SK-MEL-5 (cell line): Measurements from ENCODE around the gene CNBP. TPM values are rescaled to one million over a fixed set of nuclear protein-coding genes. Genes with fewer than 3 reads are reported as not detected.

Experiments
- DNase-seq: peaks from one replicate; pipeline ENCODE4 v3.0.0-alpha.2; 2016; ENCODE audit warnings: low read depth, low spot score
- in situ Hi-C: cut with HindIII; loops from 2 replicates; pipeline ENCODE4 v1.10.0; 2016; ENCODE audit warnings: low sequenced_read_pairs, high pct_unique_total_duplicates, low pct_unique_long_range_greater_than_20kb
- small RNA-seq, 2 experiments: library from RNA; depleted of rRNA; stranded (forward); fragments of <200 nt; gene quantifications; one replicate each; pipeline ENCODE3, GENCODE V24; 2014
- total RNA-seq: library from RNA; depleted of rRNA; stranded (reverse); fragments of >200 nt; shearing (Covaris generic); gene quantifications from 2 replicates; pipeline ENCODE4 v1.2.3, GENCODE V29; 2014; rRNA removed

CNBP gene
- total RNA-seq, 1 experiment from 2014 or later = 418 TPM

DNA sequence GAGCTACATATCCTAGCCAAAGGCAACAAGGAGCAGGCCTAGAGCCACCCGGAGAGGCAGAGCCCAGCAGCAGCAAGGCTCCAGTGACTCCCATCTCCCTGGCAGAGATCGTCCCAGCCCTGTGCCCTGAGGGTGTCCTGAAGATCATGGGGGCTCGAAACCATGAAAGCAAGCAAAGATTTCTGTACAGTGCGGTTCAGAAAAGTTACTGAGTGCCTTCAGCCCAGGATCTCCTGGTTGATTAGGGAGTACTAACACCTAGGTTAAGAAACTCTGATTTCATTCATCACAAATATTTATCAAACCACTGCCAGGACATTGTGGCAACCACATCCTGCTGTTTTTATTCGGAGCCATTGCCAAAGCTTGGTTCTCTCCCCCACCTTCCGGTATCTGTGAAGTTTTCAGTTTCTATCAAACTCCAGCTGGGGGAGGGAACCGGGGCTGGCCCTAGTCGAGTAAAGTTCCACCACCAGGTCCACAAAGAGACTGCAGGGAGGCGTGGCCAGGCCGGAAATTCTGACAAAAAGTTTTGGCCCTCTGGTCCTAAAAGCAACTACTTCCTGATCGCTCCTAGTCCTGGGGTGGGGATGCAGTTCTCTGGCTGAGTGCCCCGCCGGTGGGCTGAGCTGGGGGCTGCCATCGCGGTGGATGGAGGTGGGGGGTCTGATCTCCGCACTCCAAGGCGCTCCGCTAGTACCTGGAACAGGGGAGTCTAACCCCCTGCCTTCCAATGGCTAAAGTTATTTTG, 63.3 kb downstream of the CNBP start:
- peak; percentile 84 for DNase-seq
- in situ Hi-C loops = loop anchor here (10.0 kb wide), 1 partner anchor 126 kb away; the partner anchor contains the start of gene CFAP92

DNA sequence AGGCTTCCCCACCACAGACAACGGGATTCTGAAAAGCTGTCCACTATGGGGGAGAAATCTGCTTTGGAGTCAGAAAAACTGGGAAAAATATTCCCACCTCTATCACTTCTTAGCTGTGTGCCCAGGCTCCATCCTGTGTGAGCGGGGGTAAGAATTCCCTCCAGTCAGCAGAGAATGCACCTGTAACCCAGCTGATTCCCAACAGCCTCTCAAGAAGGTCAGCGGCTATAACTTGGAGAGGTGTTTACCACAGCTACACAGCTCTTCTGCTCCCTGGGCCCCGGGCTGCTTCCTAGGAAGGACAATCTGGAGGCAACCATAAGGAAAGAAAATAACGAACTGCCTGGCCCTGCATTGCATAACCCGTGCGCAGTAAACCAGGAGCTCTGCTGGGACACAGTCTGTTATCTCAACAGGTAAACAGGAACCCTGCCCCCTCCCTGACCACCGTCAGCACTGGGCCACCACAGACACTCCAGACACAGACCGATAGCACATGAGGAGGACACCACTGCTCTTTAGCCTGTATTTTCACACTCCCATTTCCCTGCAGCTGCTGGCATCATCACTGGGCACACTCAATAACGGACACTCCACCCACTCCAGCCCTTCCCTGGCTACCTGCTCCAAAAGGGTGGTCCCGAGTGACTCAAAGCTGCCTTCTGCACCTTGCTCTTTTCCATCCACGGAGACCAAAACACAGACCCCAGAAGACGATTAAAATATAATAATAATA, 64.2 kb downstream of the CNBP start:
- in situ Hi-C loops = loop anchor here (10.0 kb wide), 1 partner anchor 125 kb away; the partner anchor contains the start of gene CFAP92
- DNase-seq = no peak

DNA sequence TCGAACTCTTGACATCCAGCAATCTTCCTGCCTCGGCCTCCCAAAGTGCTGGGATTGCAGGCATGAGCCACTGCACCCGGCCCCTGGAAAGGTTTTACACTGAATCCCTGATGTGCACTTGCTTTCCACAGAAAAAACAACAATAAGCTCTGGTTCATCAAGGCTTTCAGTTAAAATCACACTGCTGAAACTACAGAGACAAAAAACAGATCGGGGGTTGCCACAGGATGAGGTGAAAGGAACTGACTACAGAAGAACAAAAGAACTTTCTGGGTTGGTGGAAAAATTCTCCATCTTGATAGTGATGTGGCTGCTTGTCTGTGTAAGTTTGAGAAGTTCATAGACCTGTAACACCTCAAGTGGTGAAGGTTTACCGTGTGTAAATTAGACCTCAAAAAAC, 65.0 kb downstream of the CNBP start:
- in situ Hi-C loops = no loop called here
- no peak for DNase-seq

Small RNA genes lying within 50 kb of the gene (small RNA-seq; reads per million reads assigned to genes)
- 0 reads per million in 2 experiments for gene RPS27P12

Other genes starting within 250 kb of the CNBP start
- gene CFAP92, start 189.8 kb downstream of the CNBP start, total RNA-seq = 0.16 TPM in 1 of 2 replicates, not detected in the other
- gene EFCC1, start 182.6 kb downstream of the CNBP start, total RNA-seq = 0.16 and 0.40 TPM in 2 replicates
- gene GP9, start 123.1 kb downstream of the CNBP start, total RNA-seq = not detected in 2 replicates
- gene RAB43, start 62.1 kb downstream of the CNBP start, total RNA-seq = 12.7 and 13.9 TPM in 2 replicates
- 34.9 and 36.3 TPM in 2 replicates for gene ISY1, start 22.8 kb downstream of the CNBP start, total RNA-seq
- gene COPG1, start 65.7 kb upstream of the CNBP start, total RNA-seq = 205 and 216 TPM in 2 replicates
- gene HMCES, start 95.0 kb upstream of the CNBP start, total RNA-seq = 20.5 and 26.6 TPM in 2 replicates
- 0.08 TPM in 1 of 2 replicates, not detected in the other for gene EFCAB12, start 244.7 kb upstream of the CNBP start, total RNA-seq